ENCODE measurements around the gene ZNRF2. TPM values are rescaled to one million over a fixed set of nuclear protein-coding genes. Genes with fewer than 3 reads are reported as not detected.

Gene ZNRF2
- total and polyA plus RNA-seq, 2 of the 13 experiments (the other 11 are each of a cell fraction or from before 2014, with no cell fraction given) = 3.5 to 7.7 TPM

GRCh38 chr7:30330134-30331111 is 46.0 kb downstream of the ZNRF2 start (continued):
- TF ChIP-seq HMGXB4 (CRISPR knock-in tag; IDR thresholded peaks at IDR 0.05; ENCODE audit: borderline replicate concordance in 1 of 2, low read depth in 1 of 2) (no peak), ZNF205 (CRISPR knock-in tag; IDR thresholded peaks at IDR 0.05) (no peak), GABPA (IDR thresholded peaks at IDR 0.05; ENCODE audit: low read depth, low read length) (no peak), GABPA (CRISPR knock-in tag; IDR thresholded peaks at IDR 0.05; ENCODE audit: low read depth) (no peak), TEAD3 (CRISPR knock-in tag; optimal IDR thresholded peaks at IDR 0.05; ENCODE audit: borderline replicate concordance) (no peak), ZFP62 (CRISPR knock-in tag; IDR thresholded peaks at IDR 0.05) (no peak), SOX5 (CRISPR knock-in tag; IDR thresholded peaks at IDR 0.05; ENCODE audit: borderline replicate concordance) (no peak)

- intact Hi-C loops (cut with micrococcal nuclease; ENCODE audit: unreplicated experiment) = no loop called here
- in situ Hi-C loops (cut with HindIII; ENCODE audit: extremely low pct_ligation_motif_present, low pct_unique_long_range_greater_than_20kb) = no loop called here
- Histone ChIP-seq H3K4me1 (ENCODE audit: insufficient read depth, low read length) (peaks cover 14% of the 10 kb centered on the region), H3K79me2 (ENCODE audit: insufficient read depth, low read length) (peaks cover 25% of the 10 kb centered on the region), H3K36me3 (replicated peaks in 1 of 2; ENCODE audit: control insufficient read depth in 1 of 2, insufficient read depth in 2 of 2, low read length in 2 of 2) (no peaks in the 10 kb centered on the region), H3K9me3 (ENCODE audit: low read length) (no peaks in the 10 kb centered on the region), H3K9ac (ENCODE audit: insufficient read depth, low read depth, low read length) (no peak overlapping the region), H3K4me3 (replicated peaks in 1 of 3; ENCODE audit: insufficient read depth in 1 of 3, low read depth in 2 of 3, low read length in 3 of 3) (no peak overlapping the region), H3K27ac (ENCODE audit: extremely low read length, insufficient read depth, low read length) (no peak overlapping the region), H2AFZ (ENCODE audit: low read length) (no peak overlapping the region), H3K27me3 (ENCODE audit: control insufficient read depth in 1 of 2, insufficient read depth in 2 of 2, low read length in 2 of 2) (no peaks in the 10 kb centered on the region), H4K20me1 (ENCODE audit: insufficient read depth, low read length) (no peaks in the 10 kb centered on the region), H3K4me2 (ENCODE audit: low read depth, low read length) (no peak overlapping the region)
- FAIRE-seq (no peak), ATAC-seq (no peak), DNase-seq (ENCODE audit: low spot score) (no peak)
- BruUV-seq (replicated peaks) = no TSS peak
- ChIA-PET POLR2A (no interaction called here), CTCF (ENCODE audit: low intra/inter-chr PET ratio, low total read pairs) (no interaction called here)
- WGBS (ENCODE audit: low lambda C conversion rate) = 97% methylated on average over 2 of the region's 2 CpGs
- TF ChIP-seq CCAR2 (optimal IDR thresholded peaks at IDR 0.05; ENCODE audit: low read depth, low read length) (no peak), HBP1 (CRISPR knock-in tag; IDR thresholded peaks at IDR 0.05; ENCODE audit: low read depth) (no peak), RXRB (CRISPR knock-in tag; IDR thresholded peaks at IDR 0.05; ENCODE audit: borderline replicate concordance) (no peak), ZNF607 (CRISPR knock-in tag; IDR thresholded peaks at IDR 0.05; ENCODE audit: borderline replicate concordance) (no peak), GABPB1 (CRISPR knock-in tag; IDR thresholded peaks at IDR 0.05) (no peak), BHLHE40 (IDR thresholded peaks at IDR 0.05; ENCODE audit: low read length) (no peak), ZBTB10 (CRISPR knock-in tag; IDR thresholded peaks at IDR 0.05; ENCODE audit: borderline replicate concordance) (no peak), ZNF3 (CRISPR knock-in tag; IDR thresholded peaks at IDR 0.05) (no peak), ZNF30 (CRISPR knock-in tag; IDR thresholded peaks at IDR 0.05) (no peak), CREBL2 (CRISPR knock-in tag; IDR thresholded peaks at IDR 0.05; ENCODE audit: borderline replicate concordance) (no peak), POLR2A (IDR thresholded peaks at IDR 0.05; ENCODE audit: insufficient read depth in 1 of 2, low read depth in 2 of 2, low read length in 2 of 2) (no peak)
These were observed 46.9 kb downstream of the ZNRF2 start for GRCh38 chr7:30331338-30331737.

Measured in HepG2 (cell line).